GM18909 (cell line): ENCODE measurements around the gene MRS2.

Experiments used
- ATAC-seq: cut with Tn5 transposase; IDR thresholded peaks from one replicate; pipeline ENCODE4 v1.9.1; 2021; ENCODE audit warnings: mild to moderate bottlenecking; ENCODE audit not compliant: unreplicated experiment, poor library complexity

The MRS2 gene

GRCh38 chr6:24458941-24459340 is 56.2 kb downstream of the MRS2 start:
- ATAC-seq = no peak

- ATAC-seq = no peak
These were observed 58.2 kb downstream of the MRS2 start for GRCh38 chr6:24460966-24461365.

DNA sequence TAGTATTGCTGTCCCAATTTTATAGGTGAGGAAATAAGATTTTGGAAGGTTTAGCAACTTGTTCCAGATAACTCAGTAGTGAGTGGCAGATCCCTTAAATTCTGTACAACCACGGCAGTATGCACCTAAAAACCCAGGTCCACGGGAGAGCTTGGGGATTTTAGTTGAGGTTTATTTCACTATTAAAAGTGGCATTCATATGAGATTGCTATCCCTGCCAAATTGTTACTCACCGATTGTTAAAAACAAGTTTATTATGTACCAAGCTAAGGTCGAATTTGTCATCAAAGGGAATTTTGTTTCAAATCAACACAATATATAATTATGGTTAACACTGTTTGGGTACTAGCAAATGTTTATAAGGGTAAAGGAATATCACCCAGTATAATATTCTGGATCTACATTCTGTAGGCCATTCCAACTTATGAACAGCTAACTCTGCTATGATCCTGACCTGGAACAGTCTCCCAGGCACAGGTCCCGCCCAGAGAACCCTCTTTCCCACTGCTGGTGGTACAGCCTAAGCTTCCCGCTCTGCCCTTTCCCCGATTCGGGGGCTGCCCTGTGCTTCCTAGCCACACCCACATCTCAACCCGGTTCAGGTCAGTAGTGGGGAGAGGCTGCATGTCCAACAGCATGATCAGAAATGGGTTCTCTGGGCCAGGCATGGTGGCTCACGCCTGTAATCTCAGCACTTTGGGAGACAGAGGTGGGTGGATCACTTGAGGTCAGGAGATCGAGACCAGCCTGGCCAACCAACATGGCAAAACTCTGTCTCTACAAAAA is 61.7 kb downstream of the MRS2 start:
- no peak for ATAC-seq

DNA sequence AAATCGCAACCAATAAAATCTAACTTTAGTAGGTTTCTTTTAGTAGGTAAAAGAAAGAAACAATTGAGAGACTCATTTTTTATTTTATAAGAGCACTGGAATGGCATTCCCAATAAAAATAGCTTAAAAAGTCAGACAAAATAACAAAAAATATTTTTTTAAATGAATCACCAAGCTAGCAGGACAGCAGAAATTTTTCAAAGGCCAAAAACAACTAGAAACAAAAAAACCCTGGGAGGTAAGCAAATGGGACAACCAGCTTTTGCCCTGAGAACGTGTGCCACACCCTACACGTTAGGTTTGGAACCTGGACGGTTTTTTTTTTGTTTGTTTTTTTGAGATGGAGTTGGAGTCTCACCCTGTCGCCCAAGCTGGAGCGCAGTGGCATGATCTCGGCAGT is 67.1 kb downstream of the MRS2 start:
- no peak for ATAC-seq

- ATAC-seq = no peak
These were observed 69.4 kb downstream of the MRS2 start for GRCh38 chr6:24472181-24472580.
